ENCODE results near the gene C1QA. TPM values are rescaled to one million over a fixed set of nuclear protein-coding genes. Genes with fewer than 3 reads are reported as not detected.

The C1QA gene
- total RNA-seq, 6 experiments from 2014 or later = not detected

- H3K9me3 Mint-ChIP-seq = no peaks in the 10 kb centered on the region
- no peak for DNase-seq
- no peaks in the 10 kb centered on the region for H3K36me3 Mint-ChIP-seq (ENCODE audit: low read depth)
- peaks cover 26% of the 10 kb centered on the region for H3K27me3 Mint-ChIP-seq (ENCODE audit: insufficient read depth)
- H3K4me1 Mint-ChIP-seq (ENCODE audit: low read depth) = no peaks in the 10 kb centered on the region
- TF ChIP-seq, protein P1, sequence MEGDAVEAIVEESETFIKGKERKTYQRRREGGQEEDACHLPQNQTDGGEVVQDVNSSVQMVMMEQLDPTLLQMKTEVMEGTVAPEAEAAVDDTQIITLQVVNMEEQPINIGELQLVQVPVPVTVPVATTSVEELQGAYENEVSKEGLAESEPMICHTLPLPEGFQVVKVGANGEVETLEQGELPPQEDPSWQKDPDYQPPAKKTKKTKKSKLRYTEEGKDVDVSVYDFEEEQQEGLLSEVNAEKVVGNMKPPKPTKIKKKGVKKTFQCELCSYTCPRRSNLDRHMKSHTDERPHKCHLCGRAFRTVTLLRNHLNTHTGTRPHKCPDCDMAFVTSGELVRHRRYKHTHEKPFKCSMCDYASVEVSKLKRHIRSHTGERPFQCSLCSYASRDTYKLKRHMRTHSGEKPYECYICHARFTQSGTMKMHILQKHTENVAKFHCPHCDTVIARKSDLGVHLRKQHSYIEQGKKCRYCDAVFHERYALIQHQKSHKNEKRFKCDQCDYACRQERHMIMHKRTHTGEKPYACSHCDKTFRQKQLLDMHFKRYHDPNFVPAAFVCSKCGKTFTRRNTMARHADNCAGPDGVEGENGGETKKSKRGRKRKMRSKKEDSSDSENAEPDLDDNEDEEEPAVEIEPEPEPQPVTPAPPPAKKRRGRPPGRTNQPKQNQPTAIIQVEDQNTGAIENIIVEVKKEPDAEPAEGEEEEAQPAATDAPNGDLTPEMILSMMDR (IDR thresholded peaks at IDR 0.05) = no peak
- no peak overlapping the region for H3K4me3 Mint-ChIP-seq
- H3K27ac Mint-ChIP-seq = no peak overlapping the region
These were observed 992 bp upstream of the C1QA start for GRCh38 chr1:22635436-22635835.

DNA sequence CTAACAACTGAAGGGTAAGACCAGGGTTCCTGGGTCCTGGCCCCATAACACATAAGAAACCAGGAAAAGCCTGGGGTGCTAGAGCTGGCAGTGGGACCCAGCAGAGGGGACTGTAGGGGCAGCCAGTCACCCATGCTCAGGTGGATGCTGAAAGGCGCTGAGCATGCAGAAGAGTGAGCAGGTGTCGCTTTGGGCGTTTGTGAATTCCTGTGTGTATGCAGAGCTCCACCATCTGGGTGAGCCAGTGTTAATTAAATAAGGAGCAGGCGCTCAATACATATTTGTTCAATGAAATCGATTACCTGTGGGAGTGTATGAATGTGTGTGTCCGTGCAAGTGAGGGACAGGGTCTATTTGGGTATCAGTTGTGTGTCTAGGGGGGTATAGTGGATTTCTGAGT lies 499 bp downstream of the C1QA start:
- Mint-ChIP-seq H3K27ac (no peak overlapping the region), H3K9me3 (no peaks in the 10 kb centered on the region), H3K4me1 (ENCODE audit: low read depth) (no peaks in the 10 kb centered on the region), H3K4me3 (no peak overlapping the region), H3K27me3 (ENCODE audit: insufficient read depth) (peaks cover 14% of the 10 kb centered on the region), H3K36me3 (ENCODE audit: low read depth) (no peaks in the 10 kb centered on the region)
- DNase-seq = no peak
- TF ChIP-seq, protein P1 (IDR thresholded peaks at IDR 0.05) = no peak

GRCh38 chr1:22637907-22638445 lies 1.5 kb downstream of the C1QA start:
- H3K27me3 Mint-ChIP-seq (ENCODE audit: insufficient read depth) = peaks cover 8% of the 10 kb centered on the region
- no peaks in the 10 kb centered on the region for H3K4me1 Mint-ChIP-seq (ENCODE audit: low read depth)
- no peaks in the 10 kb centered on the region for H3K9me3 Mint-ChIP-seq
- H3K36me3 Mint-ChIP-seq (ENCODE audit: low read depth) = no peaks in the 10 kb centered on the region
- DNase-seq = no peak
- no peak overlapping the region for H3K27ac Mint-ChIP-seq
- TF ChIP-seq, protein P1 (IDR thresholded peaks at IDR 0.05) = no peak
- H3K4me3 Mint-ChIP-seq = no peak overlapping the region

DNA sequence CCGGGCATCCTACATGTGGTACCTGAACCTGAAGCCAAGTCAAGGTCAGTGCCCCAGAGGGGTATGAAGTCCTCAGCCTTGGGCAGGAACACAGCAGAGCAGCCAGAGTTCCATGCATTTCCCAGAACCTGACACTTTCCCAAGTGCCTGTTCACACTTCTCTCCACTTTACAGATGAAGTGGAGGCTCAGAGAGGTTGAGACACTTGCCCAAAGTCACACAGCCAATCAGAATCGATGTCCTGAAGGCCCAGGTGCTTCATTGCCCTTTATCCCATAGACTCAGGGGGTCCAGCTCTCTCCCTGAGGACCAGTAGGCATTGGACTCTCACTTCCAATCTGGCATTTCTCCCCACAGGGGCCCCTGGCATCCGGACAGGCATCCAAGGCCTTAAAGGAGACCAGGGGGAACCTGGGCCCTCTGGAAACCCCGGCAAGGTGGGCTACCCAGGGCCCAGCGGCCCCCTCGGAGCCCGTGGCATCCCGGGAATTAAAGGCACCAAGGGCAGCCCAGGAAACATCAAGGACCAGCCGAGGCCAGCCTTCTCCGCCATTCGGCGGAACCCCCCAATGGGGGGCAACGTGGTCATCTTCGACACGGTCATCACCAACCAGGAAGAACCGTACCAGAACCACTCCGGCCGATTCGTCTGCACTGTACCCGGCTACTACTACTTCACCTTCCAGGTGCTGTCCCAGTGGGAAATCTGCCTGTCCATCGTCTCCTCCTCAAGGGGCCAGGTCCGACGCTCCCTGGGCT lies 2.2 kb downstream of the C1QA start:
- Mint-ChIP-seq H3K27me3 (ENCODE audit: insufficient read depth) (peaks cover 10% of the 10 kb centered on the region), H3K9me3 (no peaks in the 10 kb centered on the region)

GRCh38 chr1:22639286-22639685 lies 2.9 kb downstream of the C1QA start:
- H3K9me3 Mint-ChIP-seq = no peaks in the 10 kb centered on the region
- H3K36me3 Mint-ChIP-seq (ENCODE audit: low read depth) = no peaks in the 10 kb centered on the region
- TF ChIP-seq, protein P1 (IDR thresholded peaks at IDR 0.05) = peak; percentile 63
- no peak overlapping the region for H3K27ac Mint-ChIP-seq
- no peak overlapping the region for H3K4me3 Mint-ChIP-seq
- peaks cover 12% of the 10 kb centered on the region for H3K27me3 Mint-ChIP-seq (ENCODE audit: insufficient read depth)
- H3K4me1 Mint-ChIP-seq (ENCODE audit: low read depth) = no peaks in the 10 kb centered on the region
- peak; percentile 58 for DNase-seq

More for the DNA sequence above, 2.2 kb downstream of the C1QA start:
- TF ChIP-seq, protein P1 (IDR thresholded peaks at IDR 0.05) = no peak
- DNase-seq = no peak
- no peak overlapping the region for H3K4me3 Mint-ChIP-seq
- H3K27ac Mint-ChIP-seq = no peak overlapping the region
- H3K4me1 Mint-ChIP-seq (ENCODE audit: low read depth) = no peaks in the 10 kb centered on the region
- H3K36me3 Mint-ChIP-seq (ENCODE audit: low read depth) = no peaks in the 10 kb centered on the region

Measured in HFFc6 (cell line).